SK-N-SH (cell line): Measurements from ENCODE around the gene PLEKHG5. TPM values are rescaled to one million over a fixed set of nuclear protein-coding genes. Genes with fewer than 3 reads are reported as not detected.
A peak's percentile ranks its signal among the peaks of the same experiment; 100 is the strongest.

Experiments
- CTCF ChIA-PET: fragments of 300-600, 350-600 bp; formaldehyde crosslinking; extraction: SDS; loops from one replicate; lab custom pipeline; 2021; lab: Yijun Ruan, JAX
- POLR2A ChIA-PET: fragments of 350-600 bp; sonication (Branson Sonifier 250); formaldehyde crosslinking; extraction: SDS; loops from one replicate; lab custom pipeline; 2020; ENCODE audit warnings: antibody characterized with exemption, inconsistent platforms; lab: Yijun Ruan, JAX
- DNase-seq: peaks from one replicate; pipeline ENCODE4 v3.0.0; 2012
- H2AFZ ChIP-seq: fragments of 200-600 bp; sonication (generic); 2 replicates; pipeline ENCODE4 v1.8.1; 2016; ENCODE audit warnings: antibody characterized with exemption, mild to moderate bottlenecking, low read depth
- H3F3A ChIP-seq: fragments of 200-600 bp; sonication (generic); replicated peaks from 2 replicates; pipeline ENCODE3; 2016; ENCODE audit warnings: antibody characterized with exemption, mild to moderate bottlenecking; ENCODE audit not compliant: insufficient read depth
- H3K27ac ChIP-seq, 2 experiments: fragments of 200-500 bp in 1 of 2; fragments of 200-600 bp in 1 of 2; sonication (Bioruptor generic) in 1 of 2; sonication (generic), shearing (Covaris generic) in 1 of 2; 2 replicates each; pipeline versions ENCODE4 v1.5.1 to v1.6.1; 2014 to 2016; ENCODE audit warnings: low read depth in 2 of 2, inconsistent platforms in 1 of 2, low read length in 1 of 2, mild to moderate bottlenecking in 1 of 2, mixed read lengths in 1 of 2
- H3K27me3 ChIP-seq: fragments of 200-600 bp; sonication (generic), shearing (Covaris generic); 2 replicates; pipeline ENCODE4 v1.6.1; 2016; ENCODE audit warnings: mixed run types; ENCODE audit not compliant: insufficient read depth
- H3K36me3 ChIP-seq, 2 experiments: fragments of 200-500 bp in 1 of 2; fragments of 200-600 bp in 1 of 2; sonication (Bioruptor generic) in 1 of 2; sonication (generic) in 1 of 2; replicated peaks in 1 of 2; 2 replicates each; pipeline versions ENCODE3 to v1.5.1; 2014 to 2016; ENCODE audit warnings: low read length in 1 of 2, mild to moderate bottlenecking in 1 of 2; ENCODE audit not compliant: insufficient read depth in 2 of 2, control insufficient read depth in 1 of 2
- H3K4me1 ChIP-seq, 2 experiments: fragments of 200-500 bp in 1 of 2; fragments of 200-600 bp in 1 of 2; sonication (Bioruptor generic) in 1 of 2; sonication (generic), shearing (Covaris generic) in 1 of 2; 2 replicates each; pipeline versions ENCODE4 v1.5.1 to v1.6.1; 2014 to 2016; ENCODE audit warnings: low read depth in 1 of 2, low read length in 1 of 2, mixed run types in 1 of 2; ENCODE audit not compliant: insufficient read depth in 2 of 2, control insufficient read depth in 1 of 2
- H3K4me2 ChIP-seq: fragments of 200-600 bp; sonication (generic), shearing (Covaris generic); 2 replicates; pipeline ENCODE4 v1.6.1; 2017; ENCODE audit warnings: mixed run types
- H3K4me3 ChIP-seq, 2 experiments: fragments of 200-500 bp in 1 of 2; fragments of 200-600 bp in 1 of 2; sonication (Bioruptor generic) in 1 of 2; sonication (generic), shearing (Covaris generic) in 1 of 2; 2 replicates each; pipeline versions ENCODE4 v1.5.1 to v1.8.1; 2014 to 2016; ENCODE audit warnings: low read depth in 2 of 2, inconsistent platforms in 1 of 2, low read length in 1 of 2, mild to moderate bottlenecking in 1 of 2, mixed read lengths in 1 of 2, moderate library complexity in 1 of 2
- H3K79me2 ChIP-seq: fragments of 200-600 bp; sonication (generic); 2 replicates; pipeline ENCODE4 v1.8.1; 2017; ENCODE audit warnings: mild to moderate bottlenecking; ENCODE audit not compliant: insufficient read depth
- H3K9ac ChIP-seq: fragments of 200-600 bp; sonication (generic); 2 replicates; pipeline ENCODE4 v1.6.1; 2017; ENCODE audit warnings: mixed run types
- H3K9me2 ChIP-seq: fragments of 200-600 bp; sonication (generic); 2 replicates; pipeline ENCODE4 v1.6.1; 2017; ENCODE audit warnings: mixed run types
- H3K9me3 ChIP-seq: fragments of 200-600 bp; sonication (generic); 2 replicates; pipeline ENCODE4 v1.6.1; 2017; ENCODE audit warnings: mixed run types, mild to moderate bottlenecking, moderate library complexity
- H4K20me1 ChIP-seq: fragments of 200-600 bp; sonication (generic); 2 replicates; pipeline ENCODE4 v1.6.1; 2017; ENCODE audit warnings: mild to moderate bottlenecking, mixed run types; ENCODE audit not compliant: insufficient read depth
- CHD2 ChIP-seq: fragments of 150-350 bp; IDR thresholded peaks from 2 replicates; pipeline ENCODE4 v1.6.1; 2018; ENCODE audit warnings: low read length; ENCODE audit not compliant: partially characterized antibody
- ELF1 ChIP-seq: IDR thresholded peaks from 2 replicates; pipeline ENCODE4 v1.4.0; 2012
- EZH2phosphoT487 ChIP-seq: fragments of 200-600 bp; sonication (generic); IDR thresholded peaks from 2 replicates; pipeline ENCODE4 v1.6.1; 2017; ENCODE audit warnings: low read depth, mixed run types, mild to moderate bottlenecking, antibody characterized with exemption, moderate library complexity, borderline replicate concordance
- FOXJ3 ChIP-seq: sonication (generic); formaldehyde crosslinking; IDR thresholded peaks from 2 replicates; pipeline ENCODE4 v1.5.1; 2020; ENCODE audit warnings: mild to moderate bottlenecking, missing genetic modification reagents
- FOXM1 ChIP-seq: IDR thresholded peaks from 2 replicates; pipeline ENCODE4 v1.4.0; 2012; ENCODE audit warnings: low read depth, mild to moderate bottlenecking
- GATA2 ChIP-seq: sonication (generic); formaldehyde crosslinking; IDR thresholded peaks from 2 replicates; pipeline ENCODE4 v1.5.0; 2020; ENCODE audit warnings: mild to moderate bottlenecking, missing genetic modification reagents
- IRF3 ChIP-seq: fragments of 150-350 bp; IDR thresholded peaks from 2 replicates; pipeline ENCODE4 v1.6.1; 2016; ENCODE audit warnings: mild to moderate bottlenecking, low read depth, low read length
- MAX ChIP-seq: IDR thresholded peaks from 2 replicates; pipeline ENCODE4 v1.4.0; 2012; ENCODE audit warnings: low read depth
- NRF1 ChIP-seq: IDR thresholded peaks from 2 replicates; pipeline ENCODE4 v1.6.1; 2012; ENCODE audit warnings: low read depth, mild to moderate bottlenecking, low read length
- PBX3 ChIP-seq: IDR thresholded peaks from 2 replicates; pipeline ENCODE4; 2012
- RAD21 ChIP-seq: IDR thresholded peaks from 2 replicates; pipeline ENCODE4 v1.6.1; 2012; ENCODE audit warnings: mild to moderate bottlenecking, low read length
- REST ChIP-seq: IDR thresholded peaks from 2 replicates; pipeline ENCODE4 v1.6.1; 2012; ENCODE audit warnings: mild to moderate bottlenecking, low read depth, low read length, moderate library complexity
- RFX5 ChIP-seq: IDR thresholded peaks from 2 replicates; pipeline ENCODE4 v1.6.1; 2012; ENCODE audit warnings: mild to moderate bottlenecking, improper control_type of control experiment, low read length
- SMC3 ChIP-seq: IDR thresholded peaks from 2 replicates; pipeline ENCODE4 v1.6.1; 2012; ENCODE audit warnings: low read depth, low read length, improper control_type of control experiment
- TAF1 ChIP-seq: IDR thresholded peaks from 2 replicates; pipeline ENCODE4 v1.6.1; 2012; ENCODE audit warnings: low read depth, mild to moderate bottlenecking, low read length, moderate library complexity, borderline replicate concordance
- USF2 ChIP-seq: fragments of 150-350 bp; IDR thresholded peaks from 2 replicates; pipeline ENCODE4 v1.6.1; 2017; ENCODE audit warnings: antibody characterized with exemption, low read length, low read depth, borderline replicate concordance
- YY1 ChIP-seq: IDR thresholded peaks from 2 replicates; pipeline ENCODE4 v1.4.0; 2012; ENCODE audit warnings: low read depth, mild to moderate bottlenecking
- ZBTB33 ChIP-seq: IDR thresholded peaks from 2 replicates; pipeline ENCODE4 v1.4.0; 2012; ENCODE audit warnings: low read depth, borderline replicate concordance
- WGBS: methylation state at CpG from one replicate; pipeline ENCODE4 v1.1.6; 2017; ENCODE audit warnings: low lambda C conversion rate; 5-methylcytosine and 5-hydroxymethylcytosine counted together
- polyA plus RNA-seq, 3 experiments: library from polyadenylated mRNA; depleted of rRNA; stranded (reverse); fragments of >200 nt; gene quantifications; 2 replicates each; pipeline ENCODE4 v1.2.3, GENCODE V29; 2012

PLEKHG5 gene
- polyA plus RNA-seq, 1 of the 3 experiments (the other 2 are of a cell fraction) = 14.9 TPM

GRCh38 chr1:6508154-6508815 is 16.8 kb upstream of the PLEKHG5 start:
- H3K27me3 ChIP-seq = no peaks in the 10 kb centered on the region
- H4K20me1 ChIP-seq = no peaks in the 10 kb centered on the region
- H3K4me3 ChIP-seq = no peak overlapping the region
- H3K4me1 ChIP-seq = peaks cover 0 to 93% of the 10 kb centered on the region in 2 experiments; a peak in 2 of 4 replicates
- H3K79me2 ChIP-seq = no peaks in the 10 kb centered on the region
- H2AFZ ChIP-seq = no peak overlapping the region
- H3K4me2 ChIP-seq = no peak overlapping the region
- DNase-seq = peak; percentile 23
- peak overlapping the region in 1 of 2 experiments; percentile 93; a peak in 2 of 4 replicates for H3K27ac ChIP-seq
- no peaks in the 10 kb centered on the region for H3K9me3 ChIP-seq
- WGBS = 80% methylated on average over 11 of the region's 18 CpGs
- H3K36me3 ChIP-seq = no peaks in the 10 kb centered on the region
- H3F3A ChIP-seq = no peaks in the 10 kb centered on the region
- TF ChIP-seq TAF1 (no peak), NRF1 (no peak), ELF1 (no peak), CHD2 (no peak), RAD21 (no peak), RFX5 (no peak), FOXM1 (no peak), USF2 (no peak), FOXJ3 (CRISPR knock-in tag) (no peak), MAX (no peak), PBX3 (no peak), YY1 (no peak), EZH2phosphoT487 (no peak), IRF3 (no peak), REST (no peak), ZBTB33 (no peak), GATA2 (CRISPR knock-in tag) (no peak), SMC3 (no peak)
- ChIA-PET POLR2A (interaction anchor here (0.6 to 1.6 kb wide), 5 partner anchors 8 to 431 kb away, joined by 3 to 10 read pairs (median 5); partner anchors contain the start of gene PLEKHG5), CTCF (interaction anchor here (1.8 to 17.4 kb wide), 3 partner anchors 15 to 19 kb away, joined by 5 to 211 read pairs (median 6); partner anchors contain the start of gene PLEKHG5)
- H3K9me2 ChIP-seq = no peaks in the 10 kb centered on the region
- H3K9ac ChIP-seq = no peak overlapping the region
